ENCODE results near the gene MRAP2. TPM values are rescaled to one million over a fixed set of nuclear protein-coding genes. Genes with fewer than 3 reads are reported as not detected.

Gene MRAP2
- total and polyA plus RNA-seq, 2 donors (not counting 3 experiments of a cell fraction or from before 2014, with no cell fraction given) = 5.8 to 8.6 TPM

GRCh38 chr6:84118191-84118590, 84.6 kb downstream of the MRAP2 start:
- ChIA-PET CTCF (interaction anchor here (1.5 kb wide), 1 partner anchor 44 kb away, joined by 3 read pairs; no protein-coding TSS in a partner anchor), POLR2A (no interaction called here)
- H3K9ac ChIP-seq (replicated peaks; ENCODE audit: extremely low read depth, insufficient read depth, low read length) = no peak overlapping the region
- H3K9me3 ChIP-seq (replicated peaks; ENCODE audit: control insufficient read depth, insufficient read depth, low read length) = no peaks in the 10 kb centered on the region
- no peak overlapping the region for H3K4me3 ChIP-seq (replicated peaks in 1 of 3; ENCODE audit: insufficient read depth in 1 of 3, low read depth in 1 of 3, low read length in 3 of 3)
- H3K9me1 ChIP-seq (replicated peaks; ENCODE audit: control insufficient read depth, extremely low read depth, insufficient read depth, low read length) = no peaks in the 10 kb centered on the region
- H3K4me1 ChIP-seq (ENCODE audit: control insufficient read depth, extremely low read depth, insufficient read depth, low read length) = no peaks in the 10 kb centered on the region
- FAIRE-seq (no peak), DNase-seq (ENCODE audit: low read depth, low spot score) (no peak)
- dilution Hi-C loops (cut with MboI; ENCODE audit: extremely low pct_ligation_motif_present, low sequenced_read_pairs) = no loop called here
- H2AFZ ChIP-seq (ENCODE audit: low read depth, low read length) = no peak overlapping the region
- TF ChIP-seq JUN (IDR thresholded peaks at IDR 0.05; ENCODE audit: borderline replicate concordance, insufficient read depth, insufficient read length, low read depth) = no peak
- intact Hi-C loops (cut with micrococcal nuclease) = no loop called here
- no TSS peak for BruUV-seq (replicated peaks)
- H3K4me2 ChIP-seq (ENCODE audit: insufficient read depth, low read length) = no peak overlapping the region
- no peaks in the 10 kb centered on the region for H3K36me3 ChIP-seq (ENCODE audit: control insufficient read depth in 2 of 2, extremely low read depth in 1 of 2, insufficient read depth in 2 of 2, low read length in 2 of 2)
- no peaks in the 10 kb centered on the region for H3K27me3 ChIP-seq (ENCODE audit: control insufficient read depth in 2 of 2, insufficient read depth in 2 of 2, low read length in 2 of 2)
- no peak overlapping the region for H3K27ac ChIP-seq (ENCODE audit: insufficient read depth, low read depth, low read length)
- no peaks in the 10 kb centered on the region for H4K20me1 ChIP-seq (replicated peaks; ENCODE audit: control insufficient read depth, extremely low read depth, insufficient read depth, low read length)
- H3K79me2 ChIP-seq (ENCODE audit: control insufficient read depth, insufficient read depth, low read length) = no peaks in the 10 kb centered on the region

- Histone ChIP-seq H3K9ac (replicated peaks; ENCODE audit: extremely low read depth, insufficient read depth, low read length) (no peak overlapping the region), H2AFZ (ENCODE audit: low read depth, low read length) (no peak overlapping the region), H3K27ac (ENCODE audit: insufficient read depth, low read depth, low read length) (no peak overlapping the region), H3K4me2 (ENCODE audit: insufficient read depth, low read length) (no peak overlapping the region), H3K36me3 (ENCODE audit: control insufficient read depth in 2 of 2, extremely low read depth in 1 of 2, insufficient read depth in 2 of 2, low read length in 2 of 2) (no peaks in the 10 kb centered on the region), H3K4me1 (ENCODE audit: control insufficient read depth, extremely low read depth, insufficient read depth, low read length) (no peaks in the 10 kb centered on the region), H3K4me3 (replicated peaks in 1 of 3; ENCODE audit: insufficient read depth in 1 of 3, low read depth in 1 of 3, low read length in 3 of 3) (no peak overlapping the region), H3K27me3 (ENCODE audit: control insufficient read depth in 2 of 2, insufficient read depth in 2 of 2, low read length in 2 of 2) (no peaks in the 10 kb centered on the region), H4K20me1 (replicated peaks; ENCODE audit: control insufficient read depth, extremely low read depth, insufficient read depth, low read length) (no peaks in the 10 kb centered on the region), H3K9me3 (replicated peaks; ENCODE audit: control insufficient read depth, insufficient read depth, low read length) (no peaks in the 10 kb centered on the region), H3K9me1 (replicated peaks; ENCODE audit: control insufficient read depth, extremely low read depth, insufficient read depth, low read length) (no peaks in the 10 kb centered on the region), H3K79me2 (ENCODE audit: control insufficient read depth, insufficient read depth, low read length) (no peaks in the 10 kb centered on the region)
- intact Hi-C loops (cut with micrococcal nuclease) = no loop called here
- dilution Hi-C loops (cut with MboI; ENCODE audit: extremely low pct_ligation_motif_present, low sequenced_read_pairs) = no loop called here
- POLR2A ChIA-PET = no interaction called here
- BruUV-seq (replicated peaks) = no TSS peak
- FAIRE-seq = no peak
- no peak for DNase-seq (ENCODE audit: low read depth, low spot score)
- CTCF ChIA-PET = interaction anchor here (1.5 kb wide), 1 partner anchor 43 kb away, joined by 3 read pairs; no protein-coding TSS in a partner anchor
- no peak for TF ChIP-seq JUN (IDR thresholded peaks at IDR 0.05; ENCODE audit: borderline replicate concordance, insufficient read depth, insufficient read length, low read depth)
- TF ChIP-seq CTCF (IDR thresholded peaks at IDR 0.05; ENCODE audit: extremely low read depth in 1 of 2, insufficient read depth in 1 of 2, low read depth in 1 of 2, low read length in 2 of 2) = no peak
- no peak for TF ChIP-seq GATA2 (IDR thresholded peaks at IDR 0.05; ENCODE audit: insufficient read depth, insufficient read length, low read depth, low read length)
- no peak for TF ChIP-seq EZH2 (IDR thresholded peaks at IDR 0.05; ENCODE audit: borderline replicate concordance, low read depth, low read length, severe bottlenecking)
- TF ChIP-seq, protein P1, sequence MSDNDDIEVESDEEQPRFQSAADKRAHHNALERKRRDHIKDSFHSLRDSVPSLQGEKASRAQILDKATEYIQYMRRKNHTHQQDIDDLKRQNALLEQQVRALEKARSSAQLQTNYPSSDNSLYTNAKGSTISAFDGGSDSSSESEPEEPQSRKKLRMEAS (IDR thresholded peaks at IDR 0.05; ENCODE audit: insufficient read depth, insufficient read length) = no peak
- TF ChIP-seq POLR2A (IDR thresholded peaks at IDR 0.05; ENCODE audit: low read depth, low read length) = no peak
- no peak for TF ChIP-seq POLR2AphosphoS5 (IDR thresholded peaks at IDR 0.05; ENCODE audit: insufficient read depth, low read depth, low read length)
- no peak for TF ChIP-seq MYC (IDR thresholded peaks at IDR 0.05; ENCODE audit: low read depth, low read length)
Observed at GRCh38 chr6:84119277-84119676, 85.7 kb downstream of the MRAP2 start.
